BLaER1 treated with 17β-estradiol and CSF1 and Interleukin-3, amounts not matched to agents 10 nM and 100 nM (cell line): Measurements from ENCODE around the gene FOXP2.

Experiments used
- H3K27ac ChIP-seq, 11 experiments: shearing (Covaris generic); formaldehyde crosslinking; 2 replicates each; pipeline ENCODE4 v1.8.1; 2022
- H3K27me3 ChIP-seq, 11 experiments: shearing (Covaris generic); formaldehyde crosslinking; 2 replicates each; pipeline ENCODE4 v1.8.1; 2022
- H3K36me3 ChIP-seq, 11 experiments: shearing (Covaris generic); formaldehyde crosslinking; 2 replicates each; pipeline ENCODE4 v1.8.1; 2022
- H3K4me1 ChIP-seq, 10 experiments: shearing (Covaris generic); formaldehyde crosslinking; 2 replicates each; pipeline ENCODE4 v1.8.1; 2022
- H3K4me2 ChIP-seq, 11 experiments: shearing (Covaris generic); formaldehyde crosslinking; 2 replicates each; pipeline ENCODE4 v1.8.1; 2022
- H3K4me3 ChIP-seq, 10 experiments: shearing (Covaris generic); formaldehyde crosslinking; 2 replicates each; pipeline ENCODE4 v1.8.1; 2022
- H3K9ac ChIP-seq, 11 experiments: shearing (Covaris generic); formaldehyde crosslinking; 2 replicates each; pipeline ENCODE4 v1.8.1; 2022
- H3K9me3 ChIP-seq, 11 experiments: shearing (Covaris generic); formaldehyde crosslinking; replicated peaks in 1 of 11; 2 replicates each; pipeline ENCODE4 v1.8.1; 2022
- H4K20me1 ChIP-seq, 11 experiments: shearing (Covaris generic); formaldehyde crosslinking; 2 replicates each; pipeline ENCODE4 v1.8.1; 2022
- Cebpa-rat ChIP-seq, 11 experiments: shearing (Covaris generic); IDR thresholded peaks; 2 replicates each; pipeline ENCODE4 v1.8.1; 2022

Gene FOXP2

GRCh38 chr7:114708646-114709045, 294.0 kb downstream of the FOXP2 start:
- no peak for TF ChIP-seq Cebpa-rat (IDR thresholded peaks at IDR 0.05)
- no peaks in the 10 kb centered on the region for H3K36me3 ChIP-seq
- H3K27me3 ChIP-seq: no peaks in the 10 kb centered on the region
- H3K4me1 ChIP-seq: no peaks in the 10 kb centered on the region
- no peak overlapping the region for H3K4me3 ChIP-seq
- H3K4me2 ChIP-seq: no peak overlapping the region
- H3K9me3 ChIP-seq: no peaks in the 10 kb centered on the region
- H3K9ac ChIP-seq: no peak overlapping the region
- no peaks in the 10 kb centered on the region for H4K20me1 ChIP-seq
- no peak overlapping the region for H3K27ac ChIP-seq

- TF ChIP-seq Cebpa-rat (IDR thresholded peaks at IDR 0.05): no peak
- Histone ChIP-seq H3K4me2 (no peak overlapping the region), H3K36me3 (no peaks in the 10 kb centered on the region), H4K20me1 (no peaks in the 10 kb centered on the region), H3K4me1 (no peaks in the 10 kb centered on the region), H3K4me3 (no peak overlapping the region), H3K27me3 (no peaks in the 10 kb centered on the region), H3K9ac (no peak overlapping the region), H3K9me3 (no peaks in the 10 kb centered on the region), H3K27ac (no peak overlapping the region)
Measured at GRCh38 chr7:114710499-114710898, 295.9 kb downstream of the FOXP2 start.

GRCh38 chr7:114711241-114711640, 296.6 kb downstream of the FOXP2 start:
- H3K4me1 ChIP-seq: peaks cover 0 to 6% (median 0%) of the 10 kb centered on the region in 10 experiments; a peak in 1 of 20 replicates
- H3K36me3 ChIP-seq: no peaks in the 10 kb centered on the region
- no peaks in the 10 kb centered on the region for H3K9me3 ChIP-seq
- H3K27ac ChIP-seq: no peak overlapping the region
- H3K9ac ChIP-seq: no peak overlapping the region
- no peaks in the 10 kb centered on the region for H3K27me3 ChIP-seq
- no peaks in the 10 kb centered on the region for H4K20me1 ChIP-seq
- no peak overlapping the region for H3K4me3 ChIP-seq
- H3K4me2 ChIP-seq: no peak overlapping the region
- TF ChIP-seq Cebpa-rat (IDR thresholded peaks at IDR 0.05): no peak

- Histone ChIP-seq H3K27ac (no peak overlapping the region), H3K4me1 (peaks cover 0 to 6% (median 0%) of the 10 kb centered on the region in 10 experiments; a peak in 1 of 20 replicates), H3K4me2 (no peak overlapping the region), H3K4me3 (no peak overlapping the region), H3K36me3 (no peaks in the 10 kb centered on the region), H3K9ac (no peak overlapping the region), H3K9me3 (no peaks in the 10 kb centered on the region), H3K27me3 (no peaks in the 10 kb centered on the region), H4K20me1 (no peaks in the 10 kb centered on the region)
- no peak for TF ChIP-seq Cebpa-rat (IDR thresholded peaks at IDR 0.05)
Measured at GRCh38 chr7:114715907-114716306, 301.3 kb downstream of the FOXP2 start.

GRCh38 chr7:114718861-114719260, 304.2 kb downstream of the FOXP2 start:
- no peaks in the 10 kb centered on the region for H3K36me3 ChIP-seq
- H3K9me3 ChIP-seq: no peaks in the 10 kb centered on the region
- H3K4me3 ChIP-seq: no peak overlapping the region
- peaks cover 0 to 6% (median 0%) of the 10 kb centered on the region in 10 experiments; a peak in 1 of 20 replicates for H3K4me1 ChIP-seq
- no peak for TF ChIP-seq Cebpa-rat (IDR thresholded peaks at IDR 0.05)
- no peak overlapping the region for H3K27ac ChIP-seq
- H3K4me2 ChIP-seq: no peak overlapping the region
- no peaks in the 10 kb centered on the region for H4K20me1 ChIP-seq
- H3K9ac ChIP-seq: no peak overlapping the region
- H3K27me3 ChIP-seq: no peaks in the 10 kb centered on the region

- Histone ChIP-seq H3K27me3 (no peaks in the 10 kb centered on the region), H3K4me2 (no peak overlapping the region), H3K4me1 (peaks cover 0 to 5% (median 0%) of the 10 kb centered on the region in 10 experiments; a peak in 1 of 20 replicates), H3K27ac (no peak overlapping the region), H4K20me1 (no peaks in the 10 kb centered on the region), H3K9ac (no peak overlapping the region), H3K9me3 (no peaks in the 10 kb centered on the region), H3K4me3 (no peak overlapping the region), H3K36me3 (no peaks in the 10 kb centered on the region)
- TF ChIP-seq Cebpa-rat (IDR thresholded peaks at IDR 0.05): no peak
Measured at GRCh38 chr7:114720725-114721124, 306.1 kb downstream of the FOXP2 start.

GRCh38 chr7:114722562-114722961, 307.9 kb downstream of the FOXP2 start:
- Histone ChIP-seq H3K4me3 (no peak overlapping the region), H3K36me3 (no peaks in the 10 kb centered on the region), H3K4me2 (no peak overlapping the region), H3K4me1 (no peaks in the 10 kb centered on the region), H4K20me1 (no peaks in the 10 kb centered on the region), H3K9me3 (0 out of 22 replicates have a peak, but pooled peaks cover 0 to 3% (median 0%) of the 10 kb centered on the region in 11 experiments), H3K27ac (no peak overlapping the region), H3K9ac (no peak overlapping the region), H3K27me3 (no peaks in the 10 kb centered on the region)
- TF ChIP-seq Cebpa-rat (IDR thresholded peaks at IDR 0.05): no peak

- Histone ChIP-seq H3K27me3 (no peaks in the 10 kb centered on the region), H3K27ac (no peak overlapping the region), H3K4me2 (no peak overlapping the region), H3K36me3 (no peaks in the 10 kb centered on the region), H4K20me1 (no peaks in the 10 kb centered on the region), H3K4me1 (no peaks in the 10 kb centered on the region), H3K9ac (no peak overlapping the region), H3K4me3 (no peak overlapping the region), H3K9me3 (0 out of 22 replicates have a peak, but pooled peaks cover 0 to 3% (median 0%) of the 10 kb centered on the region in 11 experiments)
- TF ChIP-seq Cebpa-rat (IDR thresholded peaks at IDR 0.05): no peak
Measured at GRCh38 chr7:114723308-114723707, 308.7 kb downstream of the FOXP2 start.

GRCh38 chr7:114740095-114740494, 325.5 kb downstream of the FOXP2 start:
- Histone ChIP-seq H3K27ac (no peak overlapping the region), H4K20me1 (no peaks in the 10 kb centered on the region), H3K27me3 (no peaks in the 10 kb centered on the region), H3K36me3 (no peaks in the 10 kb centered on the region), H3K4me2 (no peak overlapping the region), H3K9me3 (no peaks in the 10 kb centered on the region), H3K9ac (no peak overlapping the region), H3K4me1 (no peaks in the 10 kb centered on the region), H3K4me3 (no peak overlapping the region)
- TF ChIP-seq Cebpa-rat (IDR thresholded peaks at IDR 0.05): no peak

- Histone ChIP-seq H3K4me3 (no peak overlapping the region), H3K27me3 (no peaks in the 10 kb centered on the region), H3K9ac (no peak overlapping the region), H3K4me2 (no peak overlapping the region), H3K9me3 (no peaks in the 10 kb centered on the region), H4K20me1 (no peaks in the 10 kb centered on the region), H3K36me3 (no peaks in the 10 kb centered on the region), H3K4me1 (no peaks in the 10 kb centered on the region), H3K27ac (no peak overlapping the region)
- TF ChIP-seq Cebpa-rat (IDR thresholded peaks at IDR 0.05): no peak
Measured at GRCh38 chr7:114740941-114741340, 326.3 kb downstream of the FOXP2 start.
